Fibroblast of pulmonary artery (primary cell): ENCODE results near the gene MCMBP.
A peak's percentile ranks its signal among the peaks of the same experiment; 100 is the strongest.

ENCODE experiments used
- DNase-seq: peaks from one replicate; pipeline ENCODE4 v3.0.0-alpha.2; 2010; ENCODE audit warnings: low read depth
- H3K4me3 ChIP-seq: replicated peaks from 2 replicates; pipeline ENCODE4 v1.5.1; 2011; ENCODE audit warnings: low read depth, mild to moderate bottlenecking, control low read depth, low read length, moderate library complexity
- TF ChIP-seq, protein P1 (sequence below): IDR thresholded peaks from 2 replicates; pipeline ENCODE4 v1.5.1; 2011; ENCODE audit warnings: mild to moderate bottlenecking, control low read depth, low read length, inconsistent platforms; ENCODE audit errors: missing control alignments

MCMBP gene

DNA sequence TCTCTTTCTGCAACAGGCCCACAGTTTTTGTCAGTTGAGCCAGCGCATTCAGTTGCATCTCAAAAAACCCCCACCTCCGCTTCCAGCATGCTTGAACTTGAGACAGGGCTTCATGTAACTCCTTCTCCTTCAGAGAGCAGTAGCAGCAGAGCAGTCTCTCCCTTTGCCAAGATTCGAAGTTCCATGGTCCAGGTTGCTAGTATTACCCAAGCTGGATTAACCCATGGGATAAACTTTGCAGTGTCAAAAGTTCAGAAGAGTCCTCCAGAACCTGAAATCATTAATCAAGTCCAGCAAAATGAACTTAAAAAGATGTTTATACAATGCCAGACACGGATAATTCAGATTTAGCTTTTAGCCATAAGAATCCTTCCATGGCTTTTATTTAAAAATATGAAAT is 45.2 kb downstream of the MCMBP start:
- TF ChIP-seq, protein P1, sequence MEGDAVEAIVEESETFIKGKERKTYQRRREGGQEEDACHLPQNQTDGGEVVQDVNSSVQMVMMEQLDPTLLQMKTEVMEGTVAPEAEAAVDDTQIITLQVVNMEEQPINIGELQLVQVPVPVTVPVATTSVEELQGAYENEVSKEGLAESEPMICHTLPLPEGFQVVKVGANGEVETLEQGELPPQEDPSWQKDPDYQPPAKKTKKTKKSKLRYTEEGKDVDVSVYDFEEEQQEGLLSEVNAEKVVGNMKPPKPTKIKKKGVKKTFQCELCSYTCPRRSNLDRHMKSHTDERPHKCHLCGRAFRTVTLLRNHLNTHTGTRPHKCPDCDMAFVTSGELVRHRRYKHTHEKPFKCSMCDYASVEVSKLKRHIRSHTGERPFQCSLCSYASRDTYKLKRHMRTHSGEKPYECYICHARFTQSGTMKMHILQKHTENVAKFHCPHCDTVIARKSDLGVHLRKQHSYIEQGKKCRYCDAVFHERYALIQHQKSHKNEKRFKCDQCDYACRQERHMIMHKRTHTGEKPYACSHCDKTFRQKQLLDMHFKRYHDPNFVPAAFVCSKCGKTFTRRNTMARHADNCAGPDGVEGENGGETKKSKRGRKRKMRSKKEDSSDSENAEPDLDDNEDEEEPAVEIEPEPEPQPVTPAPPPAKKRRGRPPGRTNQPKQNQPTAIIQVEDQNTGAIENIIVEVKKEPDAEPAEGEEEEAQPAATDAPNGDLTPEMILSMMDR, result no peak
- no peak overlapping the region for H3K4me3 ChIP-seq
- no peak for DNase-seq

GRCh38 chr10:119826771-119827170 is 45.9 kb downstream of the MCMBP start:
- TF ChIP-seq, protein P1, result no peak
- DNase-seq, result no peak
- no peak overlapping the region for H3K4me3 ChIP-seq

DNA sequence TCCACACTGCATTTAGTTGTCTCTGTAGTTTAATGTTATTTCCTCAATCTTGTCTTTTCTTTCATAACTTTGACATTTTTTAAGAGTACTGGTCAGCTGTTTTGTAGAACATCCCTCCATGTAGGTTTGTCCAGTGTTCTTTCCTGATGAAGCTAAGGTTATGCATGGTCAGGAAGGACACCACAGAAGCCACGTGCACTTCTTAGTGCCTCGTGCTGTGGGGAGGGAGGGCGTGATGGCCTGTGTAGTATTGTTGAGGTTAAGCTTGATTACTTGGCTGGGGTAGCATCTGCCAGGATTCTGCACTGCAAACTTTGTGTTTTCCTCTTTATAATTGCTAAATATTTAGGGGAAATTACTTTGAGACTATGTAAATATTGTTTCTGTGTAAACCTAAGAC is 48.3 kb downstream of the MCMBP start:
- TF ChIP-seq, protein P1, result no peak
- no peak overlapping the region for H3K4me3 ChIP-seq
- DNase-seq, result no peak

GRCh38 chr10:119821182-119821581 is 51.5 kb downstream of the MCMBP start:
- H3K4me3 ChIP-seq, result no peak overlapping the region

GRCh38 chr10:119818889-119819270 is 53.8 kb downstream of the MCMBP start:
- peak overlapping the region; percentile 37 for H3K4me3 ChIP-seq
- TF ChIP-seq, protein P1, result no peak
- no peak for DNase-seq

More at GRCh38 chr10:119821182-119821581, 51.5 kb downstream of the MCMBP start:
- TF ChIP-seq, protein P1, result no peak
- DNase-seq, result no peak

DNA sequence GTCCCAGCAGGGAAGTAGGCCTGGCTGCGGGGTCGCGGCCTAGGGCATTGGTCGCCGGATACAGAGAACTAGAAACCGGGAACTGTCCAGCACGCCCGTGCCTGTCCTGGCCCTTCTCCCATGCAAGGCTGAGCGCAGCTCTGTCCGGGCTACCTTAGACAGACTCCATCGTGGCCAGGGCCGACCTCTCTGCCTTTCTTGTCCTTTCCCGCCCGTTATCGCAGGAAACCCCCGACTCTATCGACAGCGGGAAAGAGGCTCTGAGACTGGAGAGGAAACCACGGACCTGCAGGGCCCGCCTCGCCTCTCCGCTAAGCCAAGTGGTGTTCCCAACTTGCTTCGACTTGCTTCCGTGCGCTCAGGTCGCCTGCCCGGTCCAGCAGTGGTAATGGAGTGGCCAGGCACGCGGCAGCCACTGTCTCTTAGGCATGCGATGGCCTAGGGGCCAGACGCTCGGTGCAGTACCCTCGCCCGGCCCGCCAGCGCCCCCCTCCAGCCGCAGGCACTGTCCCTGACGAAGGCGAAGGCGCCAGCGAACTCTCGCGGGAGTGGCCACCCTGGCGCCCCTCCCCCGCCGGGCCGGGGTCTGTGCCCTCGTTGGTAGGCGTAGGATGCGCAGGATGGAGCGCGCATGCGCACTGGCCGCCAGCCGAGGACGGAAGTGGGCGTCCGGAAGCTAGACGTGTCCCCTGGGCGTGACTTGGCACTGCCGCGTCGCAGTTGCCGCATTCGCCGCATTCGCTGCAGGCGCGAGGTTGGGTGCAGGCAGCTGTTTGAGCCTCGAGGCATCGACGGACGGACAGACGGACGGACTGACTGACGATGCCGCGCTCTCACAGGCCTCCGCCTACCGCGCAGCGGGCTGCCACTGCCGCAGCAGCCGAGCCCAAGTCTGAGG is 54.4 kb downstream of the MCMBP start:
- peak overlapping the region; percentile 37 for H3K4me3 ChIP-seq
- peak; percentile 52 for DNase-seq
- TF ChIP-seq, protein P1, result no peak

DNA sequence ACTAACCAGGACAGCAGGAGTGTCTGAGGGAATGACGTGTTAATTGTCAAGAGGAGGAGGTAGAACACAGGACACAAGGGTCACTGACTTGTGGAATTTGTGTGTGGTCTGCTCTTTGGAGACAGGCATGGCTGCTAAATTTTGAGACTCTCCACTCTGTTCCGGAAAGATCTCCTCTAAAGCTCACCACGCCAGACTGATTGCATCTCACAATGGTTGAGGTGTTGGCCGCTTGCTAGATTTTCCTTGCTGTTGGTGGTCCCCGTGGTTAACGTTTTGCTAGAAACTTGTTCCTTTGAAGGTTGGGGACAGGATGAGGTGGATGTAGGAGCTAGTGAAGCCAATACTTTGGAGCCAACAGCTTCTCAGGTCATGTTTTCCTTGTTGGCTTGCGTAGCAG is 57.0 kb downstream of the MCMBP start:
- DNase-seq, result no peak
- no peak overlapping the region for H3K4me3 ChIP-seq
- TF ChIP-seq, protein P1, result no peak
